C4-2B (cell line): ENCODE data around the gene RPS6KL1.

Experiments used
- CTCF ChIP-seq: fragments of 450-650 bp; conservative IDR thresholded peaks from 2 replicates; pipeline ENCODE4 v1.5.1; 2017; ENCODE audit warnings: mild to moderate bottlenecking
- ZFX ChIP-seq: fragments of 450-650 bp; IDR thresholded peaks from 2 replicates; pipeline ENCODE4 v1.6.1; 2017

GRCh38 chr14:74871819-74872218 lies 51.2 kb downstream of the RPS6KL1 start:
- TF ChIP-seq CTCF (no peak), ZFX (no peak)
